Measurements from ENCODE around the gene RAB44. TPM values are rescaled to one million over a fixed set of nuclear protein-coding genes. Genes with fewer than 3 reads are reported as not detected.

The RAB44 gene
- total RNA-seq, 1 experiment from 2014 or later, result not detected

DNA sequence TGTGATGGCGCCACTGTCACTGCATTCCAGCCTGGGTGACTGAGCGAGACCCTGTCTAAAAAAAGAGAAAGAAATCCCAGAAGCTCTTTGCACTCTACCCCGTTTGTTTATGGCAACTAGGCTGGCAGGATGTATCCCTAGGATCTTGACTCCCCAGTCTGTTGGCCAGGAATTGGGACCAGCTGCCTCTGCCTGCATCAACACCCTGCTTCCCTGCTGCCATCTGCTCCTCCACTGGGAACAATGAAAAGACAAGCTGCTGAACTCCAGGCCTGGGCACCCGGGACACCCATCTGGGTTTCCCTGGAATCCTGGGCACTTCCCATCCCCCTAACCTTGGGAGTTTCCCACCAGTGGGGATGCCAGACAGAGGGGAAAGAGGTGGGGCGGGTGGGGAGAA lies 76.7 kb downstream of the RAB44 start:
- no CpG with 5 or more reads among the region's 5 CpGs for WGBS (ENCODE audit: extremely low coverage, insufficient read length, low lambda C conversion rate)

More for the DNA sequence above, 76.7 kb downstream of the RAB44 start:
- Histone ChIP-seq H3K9ac (ENCODE audit: extremely low read depth, insufficient read length, low read length) (no peak overlapping the region), H4K8ac (replicated peaks; ENCODE audit: insufficient read length, low read depth, low read length) (no peak overlapping the region), H4K91ac (ENCODE audit: insufficient read length, low read depth, low read length) (no peak overlapping the region), H3T11ph (ENCODE audit: low read length) (no peak overlapping the region), H2AFZ (ENCODE audit: low read length) (no peak overlapping the region), H2BK5ac (ENCODE audit: insufficient read length, low read length) (no peak overlapping the region), H2BK12ac (ENCODE audit: insufficient read length, low read depth, low read length) (no peak overlapping the region), H3K9me3 (ENCODE audit: control insufficient read depth, low read depth, low read length) (no peaks in the 10 kb centered on the region), H3K79me1 (ENCODE audit: insufficient read depth, low read depth, low read length, poor library complexity, severe bottlenecking) (no peaks in the 10 kb centered on the region), H2BK15ac (ENCODE audit: low read depth, low read length) (no peak overlapping the region), H3K56ac (ENCODE audit: insufficient read length, low read depth, low read length) (no peak overlapping the region), H3K4me2 (ENCODE audit: insufficient read depth, insufficient read length, low read length) (no peak overlapping the region), H3K23me2 (ENCODE audit: insufficient read length, low read depth, low read length, poor library complexity, severe bottlenecking) (no peaks in the 10 kb centered on the region), H2BK120ac (ENCODE audit: low read depth, low read length, poor library complexity, severe bottlenecking) (no peak overlapping the region), H3K14ac (ENCODE audit: insufficient read depth, low read length) (no peak overlapping the region), H3K4ac (ENCODE audit: low read depth, low read length) (no peak overlapping the region), H3K4me1 (ENCODE audit: insufficient read depth, low read length) (no peaks in the 10 kb centered on the region; the same call in 1 of the 2 replicates), H2BK20ac (ENCODE audit: low read depth, low read length, poor library complexity, severe bottlenecking) (no peak overlapping the region), H3K79me2 (ENCODE audit: insufficient read depth, low read length) (no peaks in the 10 kb centered on the region), H3K23ac (ENCODE audit: insufficient read length, low read depth, low read length) (no peak overlapping the region), H4K5ac (ENCODE audit: insufficient read length, low read depth, low read length) (no peak overlapping the region), H3K18ac (ENCODE audit: insufficient read length, low read depth, low read length) (no peak overlapping the region), H2AK5ac (ENCODE audit: insufficient read length, low read length) (no peak overlapping the region), H3K27ac (ENCODE audit: insufficient read length, low read depth, low read length) (no peak overlapping the region), H4K20me1 (ENCODE audit: control insufficient read depth, insufficient read depth, insufficient read length) (no peaks in the 10 kb centered on the region), H3K27me3 (ENCODE audit: insufficient read depth, low read length) (no peaks in the 10 kb centered on the region)
- Mint-ChIP-seq H3K36me3 (ENCODE audit: insufficient read depth in 1 of 3, low read depth in 3 of 3) (peaks cover 0 to 2% (median 0%) of the 10 kb centered on the region in 3 experiments; a peak in 3 of 7 replicates), H3K4me1 (peaks cover 34 to 54% of the 10 kb centered on the region in 2 experiments), H3K9me3 (no peaks in the 10 kb centered on the region; a peak in 1 of 5 replicates), H3K27ac (no peak overlapping the region), H3K27me3 (ENCODE audit: low read depth) (peaks cover 12% of the 10 kb centered on the region), H3K4me3 (no peak overlapping the region)
- TF ChIP-seq, protein P1, sequence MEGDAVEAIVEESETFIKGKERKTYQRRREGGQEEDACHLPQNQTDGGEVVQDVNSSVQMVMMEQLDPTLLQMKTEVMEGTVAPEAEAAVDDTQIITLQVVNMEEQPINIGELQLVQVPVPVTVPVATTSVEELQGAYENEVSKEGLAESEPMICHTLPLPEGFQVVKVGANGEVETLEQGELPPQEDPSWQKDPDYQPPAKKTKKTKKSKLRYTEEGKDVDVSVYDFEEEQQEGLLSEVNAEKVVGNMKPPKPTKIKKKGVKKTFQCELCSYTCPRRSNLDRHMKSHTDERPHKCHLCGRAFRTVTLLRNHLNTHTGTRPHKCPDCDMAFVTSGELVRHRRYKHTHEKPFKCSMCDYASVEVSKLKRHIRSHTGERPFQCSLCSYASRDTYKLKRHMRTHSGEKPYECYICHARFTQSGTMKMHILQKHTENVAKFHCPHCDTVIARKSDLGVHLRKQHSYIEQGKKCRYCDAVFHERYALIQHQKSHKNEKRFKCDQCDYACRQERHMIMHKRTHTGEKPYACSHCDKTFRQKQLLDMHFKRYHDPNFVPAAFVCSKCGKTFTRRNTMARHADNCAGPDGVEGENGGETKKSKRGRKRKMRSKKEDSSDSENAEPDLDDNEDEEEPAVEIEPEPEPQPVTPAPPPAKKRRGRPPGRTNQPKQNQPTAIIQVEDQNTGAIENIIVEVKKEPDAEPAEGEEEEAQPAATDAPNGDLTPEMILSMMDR (conservative IDR thresholded peaks at IDR 0.05), result no peak
- no peak for DNase-seq
